Measurements from ENCODE around the gene SAMD4A. TPM values are rescaled to one million over a fixed set of nuclear protein-coding genes. Genes with fewer than 3 reads are reported as not detected.

Gene SAMD4A
- total and polyA plus RNA-seq, 2 experiments from 2014 or later, result 7.2 to 33.0 TPM

GRCh38 chr14:54719406-54719805, 152.5 kb downstream of the SAMD4A start:
- H3K27me3 ChIP-seq (replicated peaks; ENCODE audit: insufficient read depth), result no peaks in the 10 kb centered on the region
- H4K20me1 ChIP-seq (ENCODE audit: insufficient read depth), result 0 out of 2 replicates have a peak, but pooled peaks cover 6% of the 10 kb centered on the region
- H3K4me2 ChIP-seq (ENCODE audit: unreplicated experiment), result no peak overlapping the region
- peaks cover 10% of the 10 kb centered on the region; the same call in 1 of the 2 replicates for H3F3A ChIP-seq (ENCODE audit: insufficient read depth)
- H3K9ac ChIP-seq, result no peak overlapping the region
- DNase-seq, result no peak
- no peaks in the 10 kb centered on the region for H3K9me2 ChIP-seq (ENCODE audit: insufficient read depth)
- in situ Hi-C loops (cut with MboI), result no loop called here
- H3K36me3 ChIP-seq (ENCODE audit: low read depth), result no peaks in the 10 kb centered on the region
- no peak overlapping the region for H3K27ac ChIP-seq
- no peaks in the 10 kb centered on the region for H3K9me3 ChIP-seq (ENCODE audit: low read depth)
- peaks cover 100% of the 10 kb centered on the region for H3K79me2 ChIP-seq (ENCODE audit: insufficient read depth)
- peaks cover 17% of the 10 kb centered on the region for H3K4me1 ChIP-seq (ENCODE audit: insufficient read depth)
- 97 to 98% methylated on average over 4 of the region's 4 CpGs for WGBS, 2 experiments (ENCODE audit: low coverage in 1 of 2, low lambda C conversion rate in 2 of 2, missing lambda C conversion rate in 2 of 2)
- no peak overlapping the region for H2AFZ ChIP-seq
- TF ChIP-seq EZH2 (IDR thresholded peaks at IDR 0.05; ENCODE audit: insufficient read depth, poor library complexity, severe bottlenecking), result no peak
- TF ChIP-seq EZH2phosphoT487 (IDR thresholded peaks at IDR 0.05; ENCODE audit: insufficient read depth, low read depth), result no peak
- H3K4me3 ChIP-seq, result no peak overlapping the region

GRCh38 chr14:54722791-54723432, 156.0 kb downstream of the SAMD4A start:
- H3K9me2 ChIP-seq (ENCODE audit: insufficient read depth), result no peaks in the 10 kb centered on the region
- H3K9me3 ChIP-seq (ENCODE audit: low read depth), result no peaks in the 10 kb centered on the region
- H3F3A ChIP-seq (ENCODE audit: insufficient read depth), result no peaks in the 10 kb centered on the region
- in situ Hi-C loops (cut with MboI), result no loop called here
- no peak overlapping the region for H3K4me3 ChIP-seq
- H2AFZ ChIP-seq, result no peak overlapping the region
- 79 to 80% methylated on average over 4 of the region's 4 CpGs for WGBS, 2 experiments (ENCODE audit: low coverage in 1 of 2, low lambda C conversion rate in 2 of 2, missing lambda C conversion rate in 2 of 2)
- no peak for TF ChIP-seq EZH2phosphoT487 (IDR thresholded peaks at IDR 0.05; ENCODE audit: insufficient read depth, low read depth)
- no peak for TF ChIP-seq EZH2 (IDR thresholded peaks at IDR 0.05; ENCODE audit: insufficient read depth, poor library complexity, severe bottlenecking)
- no peak overlapping the region for H3K27ac ChIP-seq
- H3K27me3 ChIP-seq (replicated peaks; ENCODE audit: insufficient read depth), result no peaks in the 10 kb centered on the region
- H3K4me1 ChIP-seq (ENCODE audit: insufficient read depth), result peaks cover 4% of the 10 kb centered on the region
- H3K9ac ChIP-seq, result no peak overlapping the region
- no peaks in the 10 kb centered on the region for H3K36me3 ChIP-seq (ENCODE audit: low read depth)
- no peak for DNase-seq
- H4K20me1 ChIP-seq (ENCODE audit: insufficient read depth), result 0 out of 2 replicates have a peak, but pooled peaks cover 6% of the 10 kb centered on the region
- H3K79me2 ChIP-seq (ENCODE audit: insufficient read depth), result peaks cover 96% of the 10 kb centered on the region
- H3K4me2 ChIP-seq (ENCODE audit: unreplicated experiment), result no peak overlapping the region

- H3K27ac ChIP-seq, result no peak overlapping the region
- H3K4me3 ChIP-seq, result no peak overlapping the region
- no peak overlapping the region for H2AFZ ChIP-seq
- peaks cover 9% of the 10 kb centered on the region for H3F3A ChIP-seq (ENCODE audit: insufficient read depth)
- 71 to 79% methylated on average over 4 of the region's 4 CpGs for WGBS, 2 experiments (ENCODE audit: low coverage in 1 of 2, low lambda C conversion rate in 2 of 2, missing lambda C conversion rate in 2 of 2)
- TF ChIP-seq EZH2 (IDR thresholded peaks at IDR 0.05; ENCODE audit: insufficient read depth, poor library complexity, severe bottlenecking) (no peak), EZH2phosphoT487 (IDR thresholded peaks at IDR 0.05; ENCODE audit: insufficient read depth, low read depth) (no peak)
- in situ Hi-C loops (cut with MboI), result no loop called here
- no peak for DNase-seq
- peaks cover 96% of the 10 kb centered on the region for H3K79me2 ChIP-seq (ENCODE audit: insufficient read depth)
- 0 out of 2 replicates have a peak, but pooled peaks cover 6% of the 10 kb centered on the region for H4K20me1 ChIP-seq (ENCODE audit: insufficient read depth)
- no peak overlapping the region for H3K4me2 ChIP-seq (ENCODE audit: unreplicated experiment)
- H3K27me3 ChIP-seq (replicated peaks; ENCODE audit: insufficient read depth), result no peaks in the 10 kb centered on the region
- no peaks in the 10 kb centered on the region for H3K36me3 ChIP-seq (ENCODE audit: low read depth)
- no peaks in the 10 kb centered on the region for H3K9me2 ChIP-seq (ENCODE audit: insufficient read depth)
- H3K9ac ChIP-seq, result no peak overlapping the region
- peaks cover 12% of the 10 kb centered on the region for H3K4me1 ChIP-seq (ENCODE audit: insufficient read depth)
- no peaks in the 10 kb centered on the region for H3K9me3 ChIP-seq (ENCODE audit: low read depth)
Measured at GRCh38 chr14:54724123-54724522, 157.2 kb downstream of the SAMD4A start.

GRCh38 chr14:54724676-54725325, 157.9 kb downstream of the SAMD4A start:
- in situ Hi-C loops (cut with MboI), result no loop called here
- DNase-seq, result no peak
- no peak for TF ChIP-seq EZH2phosphoT487 (IDR thresholded peaks at IDR 0.05; ENCODE audit: insufficient read depth, low read depth)
- TF ChIP-seq EZH2 (IDR thresholded peaks at IDR 0.05; ENCODE audit: insufficient read depth, poor library complexity, severe bottlenecking), result no peak
- Histone ChIP-seq H4K20me1 (ENCODE audit: insufficient read depth) (0 out of 2 replicates have a peak, but pooled peaks cover 6% of the 10 kb centered on the region), H3K4me2 (ENCODE audit: unreplicated experiment) (no peak overlapping the region), H3K9me2 (ENCODE audit: insufficient read depth) (no peaks in the 10 kb centered on the region), H3K27ac (no peak overlapping the region), H3K4me3 (no peak overlapping the region), H3K79me2 (ENCODE audit: insufficient read depth) (peaks cover 96% of the 10 kb centered on the region), H2AFZ (no peak overlapping the region), H3K27me3 (replicated peaks; ENCODE audit: insufficient read depth) (no peaks in the 10 kb centered on the region), H3K4me1 (ENCODE audit: insufficient read depth) (peaks cover 17% of the 10 kb centered on the region), H3K9me3 (ENCODE audit: low read depth) (no peaks in the 10 kb centered on the region), H3K9ac (no peak overlapping the region), H3K36me3 (ENCODE audit: low read depth) (no peaks in the 10 kb centered on the region), H3F3A (ENCODE audit: insufficient read depth) (peaks cover 15% of the 10 kb centered on the region)
- 83 to 85% methylated on average over 5 of the region's 5 CpGs for WGBS, 2 experiments (ENCODE audit: low coverage in 1 of 2, low lambda C conversion rate in 2 of 2, missing lambda C conversion rate in 2 of 2)
